LNCAP (cell line): Measurements from ENCODE around the gene TTC32.

ENCODE experiments used
- TF ChIP-seq, protein P1 (sequence below): fragments of 450-650 bp; IDR thresholded peaks from 2 replicates; pipeline ENCODE4 v1.5.1; 2017; ENCODE audit warnings: mild to moderate bottlenecking

The TTC32 gene

DNA sequence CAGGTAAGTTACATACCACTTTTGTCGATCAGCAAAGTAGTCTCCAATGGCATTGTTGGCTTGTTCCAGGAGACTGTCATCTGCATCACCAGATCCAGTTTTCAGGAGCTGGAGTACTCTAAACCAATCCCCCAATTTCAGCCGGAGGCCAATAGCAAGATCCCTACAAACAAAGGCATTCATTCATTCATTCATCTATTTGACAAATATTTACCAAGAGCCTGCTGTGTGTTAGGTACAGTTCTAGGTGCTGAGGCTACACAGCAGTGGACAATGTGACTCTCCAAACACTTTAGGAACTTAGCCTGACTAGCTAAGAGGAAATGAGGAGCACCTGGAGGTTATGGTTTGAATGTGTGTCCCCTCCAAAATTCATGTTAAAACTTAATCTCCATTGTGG, 34.4 kb upstream of the TTC32 start:
- TF ChIP-seq, protein P1, sequence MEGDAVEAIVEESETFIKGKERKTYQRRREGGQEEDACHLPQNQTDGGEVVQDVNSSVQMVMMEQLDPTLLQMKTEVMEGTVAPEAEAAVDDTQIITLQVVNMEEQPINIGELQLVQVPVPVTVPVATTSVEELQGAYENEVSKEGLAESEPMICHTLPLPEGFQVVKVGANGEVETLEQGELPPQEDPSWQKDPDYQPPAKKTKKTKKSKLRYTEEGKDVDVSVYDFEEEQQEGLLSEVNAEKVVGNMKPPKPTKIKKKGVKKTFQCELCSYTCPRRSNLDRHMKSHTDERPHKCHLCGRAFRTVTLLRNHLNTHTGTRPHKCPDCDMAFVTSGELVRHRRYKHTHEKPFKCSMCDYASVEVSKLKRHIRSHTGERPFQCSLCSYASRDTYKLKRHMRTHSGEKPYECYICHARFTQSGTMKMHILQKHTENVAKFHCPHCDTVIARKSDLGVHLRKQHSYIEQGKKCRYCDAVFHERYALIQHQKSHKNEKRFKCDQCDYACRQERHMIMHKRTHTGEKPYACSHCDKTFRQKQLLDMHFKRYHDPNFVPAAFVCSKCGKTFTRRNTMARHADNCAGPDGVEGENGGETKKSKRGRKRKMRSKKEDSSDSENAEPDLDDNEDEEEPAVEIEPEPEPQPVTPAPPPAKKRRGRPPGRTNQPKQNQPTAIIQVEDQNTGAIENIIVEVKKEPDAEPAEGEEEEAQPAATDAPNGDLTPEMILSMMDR, result no peak

DNA sequence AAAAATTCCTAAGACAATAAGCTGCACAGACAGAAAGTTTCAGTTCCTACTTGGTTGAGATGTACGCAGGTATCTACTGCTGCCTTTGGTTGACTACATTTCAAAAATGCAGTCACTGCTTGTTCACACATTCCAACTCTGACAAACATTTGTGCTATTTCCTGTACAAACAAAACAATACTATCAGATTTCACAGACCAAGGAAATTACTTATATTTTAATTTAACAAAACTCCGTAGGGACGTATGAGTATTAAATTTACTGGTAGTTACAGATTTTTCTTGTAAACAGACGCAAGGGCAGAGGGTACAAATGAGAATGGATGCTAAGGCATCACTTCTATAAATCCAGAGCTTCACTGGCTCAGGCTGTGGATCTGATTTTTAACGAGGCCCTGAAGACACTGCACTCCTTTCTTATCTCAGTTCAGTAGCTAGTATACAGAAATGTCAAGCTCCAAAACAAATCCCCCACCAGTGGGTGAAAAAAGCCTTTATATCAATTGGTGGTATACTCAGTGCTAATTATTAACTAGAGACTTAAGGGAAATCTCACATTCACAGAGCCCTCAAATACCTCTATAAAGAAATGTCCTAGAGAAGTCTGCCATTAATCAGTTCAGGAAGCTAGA, 31.7 kb upstream of the TTC32 start:
- TF ChIP-seq, protein P1, result no peak

DNA sequence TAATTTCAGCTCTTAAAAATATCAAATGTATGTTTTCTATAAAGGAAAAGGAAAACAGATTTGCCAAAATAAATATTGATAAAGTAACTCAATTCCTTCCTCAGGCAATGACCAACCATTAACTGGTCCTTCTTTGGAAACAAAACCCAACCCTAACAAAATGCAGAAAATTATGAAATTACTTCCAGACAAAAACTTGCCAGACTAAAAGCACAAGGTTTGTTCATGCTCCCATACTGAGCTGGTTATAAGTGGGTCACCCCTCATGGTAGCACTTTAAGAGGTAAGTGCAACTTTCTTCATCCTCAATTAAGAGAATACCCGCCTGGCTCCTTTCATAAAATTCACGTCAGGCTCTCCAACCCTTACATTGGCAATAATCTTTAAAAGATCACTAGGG, 31.1 kb upstream of the TTC32 start:
- TF ChIP-seq, protein P1, result no peak

DNA sequence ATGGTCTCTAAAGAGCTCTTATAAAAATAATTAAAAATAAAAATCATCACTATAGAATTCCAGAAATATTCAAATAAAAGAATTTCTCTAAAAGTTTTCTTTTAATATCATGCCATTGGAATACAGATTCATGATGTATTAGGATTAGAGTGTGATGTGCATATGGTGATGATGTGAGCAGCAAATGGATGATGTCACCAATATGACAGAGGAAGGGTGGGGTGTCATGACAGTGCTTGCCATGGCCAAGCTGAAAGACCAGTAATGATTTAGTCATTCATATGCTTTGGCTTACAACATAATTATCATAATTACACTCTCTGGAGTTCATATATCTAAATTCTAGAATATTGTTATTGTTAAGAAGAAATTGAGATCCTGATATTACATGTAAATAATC, 27.4 kb upstream of the TTC32 start:
- TF ChIP-seq, protein P1, result no peak

DNA sequence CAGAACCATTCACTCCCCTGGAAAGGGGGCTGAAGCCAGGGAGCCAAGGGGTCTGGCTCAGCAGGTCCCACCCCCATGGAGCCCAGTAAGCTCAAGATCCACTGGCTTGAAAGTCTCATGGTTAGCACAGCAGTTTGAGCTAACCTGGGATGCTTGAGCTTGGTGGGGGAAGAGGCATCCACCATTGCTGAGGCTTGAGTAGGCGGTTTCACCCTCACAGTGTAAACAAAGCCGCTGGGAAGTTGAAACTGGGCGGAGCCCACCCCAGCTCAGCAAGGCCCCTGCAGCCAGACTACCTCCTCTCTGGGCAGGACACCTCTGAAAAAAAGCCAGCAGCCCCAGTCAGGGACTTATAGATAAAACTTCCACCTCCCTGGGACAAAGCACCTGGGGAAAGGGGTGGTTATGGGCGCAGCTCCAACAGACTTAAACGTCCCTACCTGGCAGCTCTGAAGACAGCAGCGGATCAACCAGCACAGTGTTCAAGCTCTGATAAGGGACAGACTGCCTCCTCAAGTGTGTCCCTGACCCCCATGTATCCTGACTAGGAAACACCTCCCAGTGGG, 14.7 kb upstream of the TTC32 start:
- TF ChIP-seq, protein P1, result no peak

DNA sequence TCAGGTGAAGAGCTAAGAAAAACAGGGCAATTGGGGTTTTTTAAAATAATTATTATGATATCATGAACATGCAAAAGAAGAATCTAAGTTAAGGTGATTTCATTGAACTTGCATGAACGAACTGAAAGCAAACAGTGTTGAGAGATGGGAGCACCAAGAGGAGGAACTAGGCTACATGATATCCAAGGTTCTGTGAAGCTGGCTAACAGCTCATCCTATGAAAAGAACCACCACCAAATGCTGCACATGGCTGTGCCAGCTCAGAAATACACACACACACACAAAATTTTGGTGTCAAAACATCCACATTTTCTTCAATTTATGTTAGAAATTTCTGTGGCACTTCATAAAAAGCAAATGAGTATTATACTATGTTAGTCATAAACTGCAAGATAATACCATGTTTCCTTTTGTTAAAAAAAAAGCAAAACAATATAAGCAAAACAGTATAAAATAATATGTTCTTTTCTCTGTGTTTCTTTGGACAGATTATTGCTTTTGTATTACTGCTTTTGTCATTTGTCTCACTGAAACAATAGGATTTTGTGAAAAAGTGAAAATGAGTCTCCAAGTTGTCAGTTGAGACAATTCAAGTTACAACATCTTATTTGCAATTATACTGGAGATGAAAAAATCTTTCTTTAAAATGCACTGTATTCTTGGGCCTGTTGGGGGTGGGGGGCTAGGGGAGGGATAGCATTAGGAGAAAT, 12.6 kb upstream of the TTC32 start:
- TF ChIP-seq, protein P1, result no peak

DNA sequence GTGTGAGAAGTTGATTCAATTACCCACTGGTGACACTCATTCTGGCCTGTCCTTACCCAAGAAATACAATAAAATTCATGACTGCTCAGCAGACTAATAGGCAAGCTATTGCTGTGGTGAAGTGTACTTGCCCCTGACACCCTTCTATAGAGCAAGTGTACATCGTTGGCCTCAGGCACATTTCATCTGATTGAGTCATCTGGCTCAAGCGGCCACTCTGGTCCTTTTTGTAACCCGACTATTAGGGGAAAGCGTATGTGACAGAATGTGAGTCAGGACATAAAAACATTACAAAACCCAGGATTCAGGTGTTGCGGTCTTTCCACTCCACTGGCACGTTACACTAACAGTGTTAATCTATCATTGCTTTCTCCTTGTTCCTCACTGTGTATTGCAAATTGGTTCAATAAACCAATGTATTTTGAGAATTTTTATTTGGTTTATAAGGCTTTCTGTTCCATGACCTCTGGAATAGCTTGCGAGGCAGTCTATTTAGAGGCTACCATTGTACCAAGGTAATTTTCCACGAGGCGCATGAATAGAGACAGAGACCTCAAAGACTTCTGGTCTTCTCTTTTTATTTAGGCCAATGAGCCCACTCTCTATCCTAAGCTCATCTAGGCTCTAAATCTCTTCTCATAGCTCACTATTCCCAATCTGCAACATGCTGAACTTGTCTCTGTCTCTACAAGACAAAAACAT, 10.2 kb upstream of the TTC32 start:
- TF ChIP-seq, protein P1, result no peak
